C4-2B (cell line): ENCODE measurements around the gene TBPL1.

Experiments used
- CTCF ChIP-seq: fragments of 450-650 bp; conservative IDR thresholded peaks from 2 replicates; pipeline ENCODE4 v1.5.1; 2017; ENCODE audit warnings: mild to moderate bottlenecking
- ZFX ChIP-seq: fragments of 450-650 bp; IDR thresholded peaks from 2 replicates; pipeline ENCODE4 v1.6.1; 2017

- TF ChIP-seq CTCF (no peak), ZFX (no peak)
These were observed 67.5 kb downstream of the TBPL1 start for GRCh38 chr6:134020543-134020942.
